Skeletal muscle cell (primary cell): ENCODE results near the gene RFX6.

Experiments
- DNase-seq: peaks from one replicate; pipeline ENCODE4 v3.0.0-alpha.2; 2010; ENCODE audit warnings: low read depth
- H3K4me3 ChIP-seq: 2 replicates; pipeline ENCODE4 v1.5.1; 2011; ENCODE audit warnings: low read depth, mild to moderate bottlenecking, control low read depth, low read length, moderate library complexity

The RFX6 gene

DNA sequence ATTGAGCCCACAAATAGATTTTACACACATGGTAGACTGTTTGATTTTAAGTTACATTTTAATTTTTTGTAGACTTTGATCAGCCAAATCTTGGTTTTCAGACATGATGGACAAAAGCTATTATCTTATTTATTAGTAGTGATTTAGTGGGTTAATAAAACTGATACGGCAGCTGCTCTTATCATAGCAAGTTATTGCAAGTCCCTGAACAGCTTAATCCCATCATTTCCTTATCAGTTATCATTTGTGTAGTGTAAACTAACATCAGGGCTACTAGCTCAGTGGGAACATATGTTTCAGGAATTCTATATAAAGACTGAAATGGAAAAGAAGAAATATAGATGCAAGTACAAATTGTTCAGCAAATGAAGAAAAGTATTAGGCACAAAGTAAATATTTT is 10.9 kb downstream of the RFX6 start:
- H3K4me3 ChIP-seq = no peak overlapping the region
- DNase-seq = no peak

DNA sequence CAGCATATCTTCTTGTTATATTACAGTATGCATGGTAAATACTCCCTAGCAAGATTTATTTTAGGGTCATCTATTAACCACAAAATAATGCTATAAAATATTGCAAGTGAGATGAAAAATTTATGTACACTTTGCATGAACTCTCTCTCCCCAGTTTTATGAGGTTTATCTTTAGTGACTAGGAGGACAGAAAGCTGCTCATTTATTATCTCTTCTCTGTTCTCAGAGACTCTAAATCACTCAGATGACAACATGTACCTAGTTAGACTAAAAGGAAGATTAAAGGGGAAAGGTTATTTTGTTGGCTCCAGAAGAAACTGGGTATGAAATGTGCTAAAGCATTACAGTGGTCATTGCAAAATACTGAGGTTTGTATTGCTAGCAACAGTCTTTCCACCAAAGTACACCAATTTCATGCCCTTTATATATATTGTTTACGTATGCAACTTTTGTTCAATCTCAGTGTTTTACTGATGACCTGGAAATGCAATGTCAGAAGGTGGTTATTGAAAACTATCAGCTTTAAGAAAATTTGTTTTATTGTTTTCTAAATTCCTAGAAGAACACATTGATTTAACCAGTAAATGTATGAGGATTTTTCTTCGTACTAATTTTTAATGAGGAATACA is 11.8 kb downstream of the RFX6 start:
- H3K4me3 ChIP-seq = no peak overlapping the region
- DNase-seq = no peak

DNA sequence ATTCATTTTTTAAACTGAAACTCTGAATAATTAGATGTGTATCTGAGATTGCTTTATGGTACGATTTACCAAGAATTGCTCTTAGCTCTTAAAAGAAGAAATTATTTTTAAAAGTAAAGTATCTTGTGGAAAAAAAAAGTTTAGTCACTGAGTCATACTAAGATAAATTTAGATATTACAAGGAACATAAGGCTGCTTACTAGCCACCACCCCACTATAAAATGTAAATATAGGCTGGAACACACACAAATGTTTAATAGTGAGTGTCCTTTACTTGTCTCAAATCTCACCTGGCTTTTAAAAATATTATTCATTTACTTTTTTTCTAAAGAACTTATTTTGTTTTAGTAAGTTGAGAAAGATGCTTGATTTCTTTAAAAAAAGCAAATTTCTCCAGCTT is 17.6 kb downstream of the RFX6 start:
- no peak overlapping the region for H3K4me3 ChIP-seq
- no peak for DNase-seq

DNA sequence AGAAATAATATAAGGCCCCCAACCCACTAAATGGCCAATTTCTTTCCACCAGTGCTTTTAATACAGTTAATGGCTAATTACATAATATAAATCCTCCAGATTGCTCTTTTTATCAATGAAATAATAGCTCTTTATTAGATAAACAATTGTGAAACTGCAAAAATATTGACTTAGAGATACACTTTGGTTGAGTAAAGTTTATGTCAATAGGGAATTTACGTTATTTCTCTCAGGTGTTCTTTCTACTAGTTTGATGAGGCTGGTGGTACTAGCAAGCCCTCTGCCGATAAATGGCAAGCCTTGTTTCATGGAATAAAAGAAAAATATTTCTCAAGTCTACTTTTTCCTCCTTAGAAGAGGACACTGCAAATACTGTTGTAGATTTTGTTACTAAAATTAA is 18.9 kb downstream of the RFX6 start:
- DNase-seq = no peak
- H3K4me3 ChIP-seq = no peak overlapping the region

DNA sequence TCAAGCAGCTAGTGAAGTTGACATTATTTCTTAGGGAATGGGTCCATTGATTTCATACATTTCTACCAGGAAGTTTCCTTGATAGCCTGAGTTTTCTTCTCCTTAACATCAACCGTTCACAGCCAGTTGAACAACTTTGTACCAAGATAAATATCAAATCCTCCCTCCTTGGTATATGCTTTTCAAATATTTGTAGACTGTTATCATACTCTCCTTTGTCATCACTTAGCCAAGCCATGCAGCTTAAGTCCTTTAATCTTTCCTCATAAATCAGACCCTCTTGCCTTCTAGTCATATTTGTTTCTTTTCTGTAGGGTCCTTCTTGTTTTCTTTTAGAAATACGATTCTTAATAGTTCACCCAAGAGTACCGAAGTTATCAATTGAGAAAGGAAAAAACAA is 25.6 kb downstream of the RFX6 start:
- DNase-seq = no peak
- no peak overlapping the region for H3K4me3 ChIP-seq

DNA sequence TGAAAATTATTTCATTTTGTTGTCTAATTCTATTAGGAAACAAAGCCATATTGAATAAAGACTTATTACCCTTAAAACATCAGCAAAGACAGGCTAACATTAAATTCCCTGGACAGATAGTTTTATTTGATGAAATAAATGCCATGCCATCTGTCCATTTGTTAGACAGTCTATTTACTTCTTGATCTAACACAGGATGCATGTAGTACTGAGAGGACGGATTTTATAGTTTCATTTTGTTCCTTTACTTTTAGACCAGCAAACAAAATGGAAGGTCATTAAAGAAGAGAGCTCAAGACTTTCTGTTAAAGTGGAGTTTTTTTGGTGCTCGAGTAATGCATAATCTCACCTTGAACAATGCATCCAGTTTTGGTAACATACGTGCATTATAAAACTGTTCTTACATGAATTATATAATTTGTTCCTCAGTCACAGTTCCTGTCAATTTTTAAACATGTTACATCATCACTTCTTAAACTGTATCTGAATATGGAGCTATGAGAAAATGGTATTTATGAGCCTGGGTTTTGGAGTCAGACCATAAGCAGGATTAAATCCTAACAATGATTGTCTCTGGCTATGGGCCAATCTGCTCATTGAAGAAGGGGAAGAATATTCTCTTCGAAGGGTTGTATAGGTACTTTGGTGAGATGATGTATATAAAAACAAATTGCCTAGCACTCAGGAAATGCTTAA is 46.0 kb downstream of the RFX6 start:
- DNase-seq = no peak

DNA sequence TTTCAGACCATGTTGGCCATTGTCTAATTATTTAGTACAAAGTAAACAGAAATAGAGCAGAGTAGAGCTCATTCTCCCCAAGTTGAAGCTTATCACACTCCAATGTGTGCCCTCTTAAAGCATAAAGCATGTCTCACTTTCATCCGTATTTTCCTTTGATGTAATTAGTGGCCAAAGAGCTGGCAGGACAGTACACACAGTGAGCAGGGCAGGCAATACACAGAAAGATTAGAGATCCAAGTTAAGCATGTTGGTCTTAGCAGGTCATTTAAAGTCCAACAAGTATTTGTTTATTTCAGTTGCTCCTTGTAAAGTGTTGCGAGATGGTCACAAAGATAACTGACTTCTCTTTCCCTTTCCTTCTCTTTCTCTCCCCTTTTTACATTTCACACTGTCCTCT is 47.2 kb downstream of the RFX6 start:
- no peak for DNase-seq
- no peak overlapping the region for H3K4me3 ChIP-seq

More for the DNA sequence above, 46.0 kb downstream of the RFX6 start:
- no peak overlapping the region for H3K4me3 ChIP-seq

DNA sequence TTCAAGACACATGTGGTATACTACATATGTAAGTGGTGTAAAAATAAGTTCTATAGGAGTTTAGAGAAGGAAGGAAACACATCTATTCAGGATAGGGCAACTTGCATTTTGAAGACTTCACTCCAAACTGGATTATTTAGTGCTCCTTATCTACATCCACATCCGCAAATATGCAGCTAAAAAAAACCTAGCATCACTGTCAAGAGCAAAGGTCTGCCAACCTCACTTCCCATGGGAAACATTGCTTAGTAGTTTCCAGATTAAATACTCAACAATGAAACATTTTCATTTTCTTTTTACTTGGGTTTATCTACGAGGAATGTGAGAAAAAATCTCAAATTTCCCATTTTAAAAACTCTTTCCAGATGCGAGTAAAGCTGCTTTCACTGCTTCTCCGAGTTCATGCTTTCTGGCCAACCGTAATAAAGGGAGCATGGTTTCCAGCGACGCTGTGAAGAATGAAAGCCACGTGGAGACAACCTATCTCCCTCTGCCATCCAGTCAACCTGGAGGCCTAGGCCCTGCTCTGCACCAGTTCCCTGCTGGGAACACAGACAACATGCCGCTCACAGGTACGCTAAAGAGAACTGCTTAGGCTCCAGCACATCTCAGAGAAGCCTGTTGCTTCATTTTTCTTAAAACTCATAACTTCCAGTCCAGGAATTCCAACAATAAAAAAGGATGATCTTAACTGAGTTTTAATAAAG is 48.2 kb downstream of the RFX6 start:
- no peak for DNase-seq
- no peak overlapping the region for H3K4me3 ChIP-seq

DNA sequence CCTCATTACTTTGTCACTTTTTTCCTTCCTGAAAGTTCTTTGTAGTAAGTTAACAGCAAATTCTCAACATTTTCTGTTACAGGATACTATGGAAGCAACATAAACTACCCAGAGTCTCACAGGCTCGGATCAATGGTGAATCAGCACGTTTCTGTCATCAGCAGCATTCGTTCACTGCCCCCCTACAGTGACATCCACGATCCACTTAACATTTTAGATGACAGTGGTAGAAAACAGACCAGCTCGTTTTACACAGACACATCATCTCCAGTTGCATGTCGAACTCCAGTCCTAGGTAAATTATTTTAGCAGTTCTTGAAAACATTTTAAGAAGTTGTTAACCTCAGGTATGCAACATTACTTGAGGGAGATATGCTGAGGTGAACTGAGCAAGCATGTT is 51.6 kb downstream of the RFX6 start:
- H3K4me3 ChIP-seq = no peak overlapping the region
- no peak for DNase-seq

DNA sequence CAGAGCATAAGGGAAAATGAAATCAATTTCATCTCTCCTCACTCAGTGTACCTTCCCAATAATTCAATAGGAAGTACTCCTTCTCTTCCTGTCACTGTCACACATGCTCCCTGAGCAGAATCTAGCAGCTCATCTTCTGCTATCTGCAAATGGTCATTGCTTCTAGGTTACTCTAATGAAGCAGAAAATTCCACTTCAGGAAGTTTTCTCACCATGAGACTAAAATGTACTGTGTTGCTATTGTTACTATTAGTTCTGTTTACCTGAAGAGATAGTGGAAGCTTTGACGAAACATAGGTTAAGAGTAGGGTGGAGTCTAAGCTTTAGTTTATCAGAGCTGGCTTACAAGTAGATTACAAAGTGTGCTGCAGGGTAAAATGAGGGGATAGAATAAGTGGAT is 52.8 kb downstream of the RFX6 start:
- no peak overlapping the region for H3K4me3 ChIP-seq
- DNase-seq = no peak

DNA sequence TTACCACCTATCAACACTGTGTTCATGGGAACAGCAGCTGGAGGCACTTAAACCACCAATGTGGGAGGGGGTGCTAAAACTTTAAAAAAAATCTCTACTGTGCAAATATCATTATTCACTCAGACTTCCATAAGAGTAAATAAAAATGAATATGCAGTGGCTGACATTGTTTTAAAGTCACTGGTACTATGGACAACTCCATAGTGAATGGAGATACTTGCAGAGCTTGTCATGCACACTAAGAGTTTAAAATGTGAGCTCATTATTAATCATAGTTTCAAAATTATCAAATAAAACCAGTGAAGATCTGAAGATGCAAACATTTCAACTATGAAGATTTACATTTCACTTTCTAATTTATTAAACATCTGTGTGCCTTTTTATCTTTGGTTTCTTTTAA is 54.4 kb downstream of the RFX6 start:
- DNase-seq = no peak
- H3K4me3 ChIP-seq = no peak overlapping the region

DNA sequence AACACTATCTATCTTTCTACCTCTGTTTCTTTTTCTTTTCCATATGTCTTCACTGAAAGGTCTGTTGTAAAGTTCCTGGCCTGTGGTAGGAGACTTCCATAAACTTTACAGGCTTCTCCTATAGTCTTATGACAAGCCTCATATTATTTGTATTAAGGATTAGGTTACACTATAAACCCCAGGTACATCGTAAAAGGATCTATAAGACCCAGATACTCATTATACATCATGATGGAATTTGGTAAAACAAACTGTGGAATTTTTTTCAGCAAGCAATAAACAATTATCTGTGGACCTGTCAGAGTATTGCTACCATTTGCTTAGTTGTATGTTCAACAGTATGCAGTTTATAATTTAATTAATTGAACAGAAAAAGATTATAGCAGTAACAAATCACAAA is 55.5 kb downstream of the RFX6 start:
- no peak overlapping the region for H3K4me3 ChIP-seq
- no peak for DNase-seq

DNA sequence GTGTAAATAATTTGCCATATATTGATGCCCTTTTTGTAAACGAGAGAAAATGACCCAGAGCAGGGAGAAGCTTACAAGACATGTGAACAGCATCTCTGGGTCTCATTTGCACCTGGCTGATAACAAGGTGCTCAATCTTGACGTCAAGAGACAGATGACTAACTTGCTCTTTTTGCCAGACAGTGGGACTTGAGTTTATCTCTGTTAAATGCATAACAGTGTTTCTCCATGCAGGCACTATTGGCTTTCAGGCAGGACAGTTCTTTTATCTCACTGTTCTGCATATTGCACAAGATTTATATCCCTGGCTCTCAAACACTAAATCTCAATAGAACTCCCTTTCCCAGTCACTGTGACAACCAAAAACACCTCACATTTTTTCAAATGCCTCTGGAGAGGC is 56.4 kb downstream of the RFX6 start:
- no peak overlapping the region for H3K4me3 ChIP-seq
- no peak for DNase-seq

DNA sequence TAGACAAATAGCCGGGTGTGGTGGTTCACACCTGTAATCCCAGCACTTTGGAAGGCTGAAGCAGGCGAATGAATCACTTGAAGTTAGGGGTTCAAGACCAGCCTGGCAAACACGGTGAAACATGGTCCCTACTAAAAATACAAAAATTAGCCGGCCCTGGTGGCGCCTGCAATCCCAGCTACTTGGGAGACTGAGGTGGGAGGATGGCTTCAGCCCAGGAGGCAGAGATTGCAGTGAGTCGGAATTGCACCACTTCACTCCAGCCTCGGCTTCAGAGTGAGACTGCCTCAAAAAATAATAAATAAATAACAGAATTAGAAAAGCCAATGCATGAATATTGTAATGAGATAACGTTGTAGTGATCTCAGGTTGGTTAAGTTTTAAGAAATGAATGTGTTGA is 61.3 kb downstream of the RFX6 start:
- H3K4me3 ChIP-seq = no peak overlapping the region
- no peak for DNase-seq

DNA sequence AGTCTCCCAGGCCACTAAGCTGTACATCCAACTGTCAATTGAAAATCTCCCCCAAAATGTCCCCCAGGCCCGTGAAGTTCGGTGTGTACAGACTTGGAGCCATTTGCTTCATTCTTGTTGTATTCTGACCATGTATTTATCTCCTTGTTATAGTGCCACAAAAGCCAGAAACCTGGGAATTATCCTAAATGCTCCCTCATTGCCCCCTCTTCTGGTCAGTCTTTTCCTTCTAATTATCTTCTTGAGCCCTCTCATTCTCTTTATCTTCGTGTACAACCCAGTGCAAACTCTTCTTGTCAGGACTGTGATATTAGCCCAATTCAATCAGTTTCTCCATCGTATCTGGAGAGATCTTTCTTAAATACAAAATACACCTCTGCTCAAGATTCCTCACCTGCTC is 64.7 kb downstream of the RFX6 start:
- no peak overlapping the region for H3K4me3 ChIP-seq
- no peak for DNase-seq

DNA sequence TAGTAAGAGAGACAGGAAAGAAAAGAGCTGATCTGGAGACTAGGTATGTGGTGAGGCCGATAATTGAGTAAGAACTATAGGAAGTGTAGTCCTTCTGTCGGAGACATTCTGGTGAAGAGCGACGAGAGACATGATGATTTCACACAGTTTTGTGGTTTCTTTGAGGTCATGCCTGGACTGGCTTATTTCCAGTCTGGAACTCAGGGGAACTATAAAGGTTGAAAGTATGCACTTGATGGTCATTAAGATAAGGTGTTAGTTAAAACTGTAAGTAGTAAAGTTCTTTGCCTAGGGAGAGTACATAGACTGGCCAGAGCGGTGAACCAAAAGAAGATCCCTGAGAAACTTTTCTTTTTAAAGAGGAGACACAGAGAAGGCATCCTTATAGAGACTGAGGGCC is 68.8 kb downstream of the RFX6 start:
- peak; percentile 1 for DNase-seq
- H3K4me3 ChIP-seq = no peak overlapping the region

DNA sequence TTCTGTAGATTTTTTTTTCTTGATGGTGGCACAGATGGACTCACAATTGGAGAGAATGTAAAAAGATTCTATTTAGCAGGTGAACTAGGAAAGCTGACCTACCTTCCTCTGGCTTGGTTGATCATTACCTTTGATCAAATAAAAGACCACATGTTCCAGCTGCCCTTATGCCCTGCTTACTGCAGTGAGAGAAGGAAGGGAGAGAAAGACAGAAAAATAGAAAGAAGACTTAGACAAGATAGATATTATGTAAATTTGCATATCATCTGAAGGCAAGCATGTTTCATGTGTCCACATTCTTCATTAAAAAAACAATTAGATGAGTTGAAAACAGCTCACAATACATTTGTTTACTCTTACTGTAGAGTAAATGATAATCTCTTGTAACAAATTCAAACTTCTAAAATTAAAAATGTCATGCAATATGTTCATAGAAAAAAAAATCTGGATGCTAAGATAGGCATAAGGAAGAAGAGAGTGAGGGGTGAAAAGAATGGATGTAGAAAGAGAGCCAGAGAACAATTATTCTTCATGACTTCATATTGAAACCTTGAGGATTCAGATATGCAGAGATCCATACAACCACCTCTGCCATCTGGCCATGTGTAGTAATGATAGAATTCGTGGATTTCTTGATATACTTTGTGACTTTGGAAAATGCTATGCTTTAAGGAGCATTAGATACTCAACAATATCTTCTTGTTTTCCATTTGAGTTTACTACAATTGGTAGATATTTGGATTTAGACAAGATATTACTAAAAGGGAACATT is 71.7 kb downstream of the RFX6 start:
- DNase-seq = no peak
- H3K4me3 ChIP-seq = no peak overlapping the region

DNA sequence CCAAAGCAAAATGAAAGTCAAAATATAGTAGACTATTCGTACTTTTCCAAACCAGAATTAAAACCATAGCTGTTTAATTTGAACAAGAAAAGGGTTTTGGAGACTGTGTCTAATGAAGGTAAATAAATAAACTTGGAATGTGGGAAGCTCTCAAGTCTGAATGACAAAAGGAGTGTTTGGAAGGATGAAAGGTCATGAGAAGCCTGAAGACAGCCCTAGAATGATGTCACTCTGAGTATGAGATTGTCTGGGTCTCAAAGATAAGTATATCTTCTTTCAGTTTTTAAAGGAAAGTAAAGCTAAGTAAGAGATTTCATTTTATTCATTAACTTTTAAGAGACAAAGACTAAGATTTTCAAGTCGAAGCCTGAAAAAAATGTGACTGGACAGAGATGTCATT is 72.9 kb downstream of the RFX6 start:
- DNase-seq = no peak
- H3K4me3 ChIP-seq = no peak overlapping the region

DNA sequence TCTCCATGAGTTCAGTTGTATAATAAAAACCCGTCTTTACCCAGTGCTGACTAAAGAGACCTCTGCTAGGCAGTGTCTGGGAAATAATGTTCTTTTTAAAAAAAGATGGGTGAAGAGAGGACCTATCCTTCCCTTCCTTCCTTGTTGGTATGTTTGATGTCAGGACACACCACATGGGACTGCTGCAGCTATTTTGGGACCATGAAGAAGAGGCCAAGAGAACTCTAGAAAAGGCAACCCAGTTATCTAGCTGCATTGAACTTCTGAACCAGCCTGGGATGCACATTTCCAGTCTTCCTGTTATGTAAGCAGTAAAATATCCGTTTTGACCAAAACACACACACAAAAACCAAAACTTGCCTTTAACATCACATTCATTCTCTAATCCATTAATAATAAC is 77.3 kb downstream of the RFX6 start:
- no peak for DNase-seq
- no peak overlapping the region for H3K4me3 ChIP-seq

DNA sequence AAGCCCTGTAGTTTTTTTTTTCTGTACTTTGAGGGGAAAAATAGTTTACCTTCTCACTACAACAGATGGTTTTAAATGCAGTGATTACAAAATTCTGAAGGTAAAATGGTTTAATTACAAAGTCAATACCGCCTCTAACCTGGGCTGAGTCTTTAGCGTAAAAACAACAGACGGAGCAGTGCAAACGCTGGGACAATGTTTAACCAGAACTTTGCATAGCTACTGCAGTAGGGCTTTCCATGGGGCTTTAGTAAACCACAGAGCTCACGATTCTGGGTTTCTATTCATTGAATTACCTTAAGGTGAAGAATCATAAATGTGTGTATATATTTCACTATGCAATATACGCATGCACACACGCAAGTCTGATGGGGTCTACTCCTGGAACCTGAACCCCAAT is 77.9 kb downstream of the RFX6 start:
- DNase-seq = no peak
- no peak overlapping the region for H3K4me3 ChIP-seq
